Measurements from ENCODE around the gene NCAM2. TPM values are rescaled to one million over a fixed set of nuclear protein-coding genes. Genes with fewer than 3 reads are reported as not detected.

NCAM2 gene
- total RNA-seq, 4 donors from 2014 or later: 1.1 to 3.9 (median 2.7) TPM

GRCh38 chr21:21148514-21148913 is 150.3 kb downstream of the NCAM2 start:
- no peak for TF ChIP-seq CTCF (IDR thresholded peaks at IDR 0.05; ENCODE audit: low read depth)

GRCh38 chr21:21151231-21151630 is 153.0 kb downstream of the NCAM2 start:
- TF ChIP-seq CTCF (IDR thresholded peaks at IDR 0.05; ENCODE audit: low read depth): no peak

- TF ChIP-seq CTCF (IDR thresholded peaks at IDR 0.05; ENCODE audit: low read depth): no peak
Observed at GRCh38 chr21:21156397-21156796, 158.2 kb downstream of the NCAM2 start.

GRCh38 chr21:21156957-21157356 is 158.7 kb downstream of the NCAM2 start:
- no peak for TF ChIP-seq CTCF (IDR thresholded peaks at IDR 0.05; ENCODE audit: low read depth)

- TF ChIP-seq CTCF (IDR thresholded peaks at IDR 0.05; ENCODE audit: low read depth): no peak
Observed at GRCh38 chr21:21158376-21158918, 160.2 kb downstream of the NCAM2 start.

- no peak for TF ChIP-seq CTCF (IDR thresholded peaks at IDR 0.05; ENCODE audit: low read depth)
Observed at GRCh38 chr21:21159253-21159899, 161.2 kb downstream of the NCAM2 start.

GRCh38 chr21:21162786-21163185 is 164.6 kb downstream of the NCAM2 start:
- TF ChIP-seq CTCF (IDR thresholded peaks at IDR 0.05; ENCODE audit: low read depth): no peak

Data from subcutaneous adipose tissue (tissue), 4 donors.